H9 (cell line): ENCODE data around the gene ZSCAN16. TPM values are rescaled to one million over a fixed set of nuclear protein-coding genes. Genes with fewer than 3 reads are reported as not detected.

Source experiments
- DNase-seq: peaks from one replicate; pipeline ENCODE4 v3.0.0-alpha.2; 2017
- H2AFZ ChIP-seq: one replicate; pipeline ENCODE4 v1.6.1; 2013; ENCODE audit warnings: mild to moderate bottlenecking, low read length, control low read depth, moderate library complexity
- H2AK5ac ChIP-seq: 2 replicates; pipeline ENCODE4 v1.6.1; 2013; ENCODE audit warnings: low read length, control low read depth, mixed read lengths; ENCODE audit not compliant: insufficient read length
- H2BK120ac ChIP-seq: one replicate; pipeline ENCODE4 v1.6.1; 2013; ENCODE audit warnings: low read depth, mild to moderate bottlenecking, low read length, control low read depth, inconsistent platforms; ENCODE audit not compliant: poor library complexity, severe bottlenecking
- H2BK12ac ChIP-seq: 2 replicates; pipeline ENCODE4 v1.6.1; 2013; ENCODE audit warnings: low read length, control low read depth, mixed read lengths, low read depth; ENCODE audit not compliant: insufficient read length
- H2BK15ac ChIP-seq: 2 replicates; pipeline ENCODE4 v1.6.1; 2013; ENCODE audit warnings: low read depth, low read length, control low read depth
- H2BK20ac ChIP-seq: one replicate; pipeline ENCODE4 v1.6.1; 2013; ENCODE audit warnings: low read depth, mild to moderate bottlenecking, low read length, control low read depth, inconsistent platforms; ENCODE audit not compliant: poor library complexity, severe bottlenecking
- H2BK5ac ChIP-seq: 2 replicates; pipeline ENCODE4 v1.6.1; 2013; ENCODE audit warnings: low read length, control low read depth, mixed read lengths; ENCODE audit not compliant: insufficient read length
- H3K14ac ChIP-seq: 2 replicates; pipeline ENCODE4 v1.6.1; 2013; ENCODE audit warnings: low read length, control low read depth; ENCODE audit not compliant: insufficient read depth
- H3K18ac ChIP-seq: 2 replicates; pipeline ENCODE4 v1.6.1; 2013; ENCODE audit warnings: low read depth, mild to moderate bottlenecking, mixed read lengths, low read length, control low read depth; ENCODE audit not compliant: insufficient read length
- H3K23ac ChIP-seq: 2 replicates; pipeline ENCODE4 v1.6.1; 2013; ENCODE audit warnings: low read length, control low read depth, mixed read lengths, low read depth; ENCODE audit not compliant: insufficient read length
- H3K23me2 ChIP-seq: 2 replicates; pipeline ENCODE4 v1.6.1; 2013; ENCODE audit warnings: low read depth, mild to moderate bottlenecking, mixed read lengths, low read length, control low read depth; ENCODE audit not compliant: insufficient read length, poor library complexity, severe bottlenecking
- H3K27ac ChIP-seq: 2 replicates; pipeline ENCODE4 v1.5.1; 2013; ENCODE audit warnings: low read length, control low read depth, mixed read lengths, low read depth; ENCODE audit not compliant: insufficient read length
- H3K27me3 ChIP-seq: 2 replicates; pipeline ENCODE4 v1.6.1; 2013; ENCODE audit warnings: low read length, control low read depth, inconsistent platforms; ENCODE audit not compliant: insufficient read depth
- H3K4ac ChIP-seq: 2 replicates; pipeline ENCODE4 v1.6.1; 2013; ENCODE audit warnings: low read depth, mild to moderate bottlenecking, control low read depth, inconsistent platforms, low read length, moderate library complexity
- H3K4me1 ChIP-seq: 2 replicates; pipeline ENCODE4 v1.6.1; 2013; ENCODE audit warnings: low read length, control low read depth, inconsistent platforms; ENCODE audit not compliant: insufficient read depth
- H3K4me2 ChIP-seq: 2 replicates; pipeline ENCODE4 v1.6.1; 2013; ENCODE audit warnings: low read length, control low read depth, mixed read lengths; ENCODE audit not compliant: insufficient read length, insufficient read depth
- H3K56ac ChIP-seq: 2 replicates; pipeline ENCODE4 v1.6.1; 2013; ENCODE audit warnings: low read depth, mild to moderate bottlenecking, mixed read lengths, low read length, control low read depth; ENCODE audit not compliant: insufficient read length
- H3K79me1 ChIP-seq: 2 replicates; pipeline ENCODE4 v1.6.1; 2013; ENCODE audit warnings: low read depth, mild to moderate bottlenecking, moderate library complexity, low read length, control low read depth, inconsistent platforms; ENCODE audit not compliant: insufficient read depth, poor library complexity, severe bottlenecking
- H3K79me2 ChIP-seq: 2 replicates; pipeline ENCODE4 v1.6.1; 2013; ENCODE audit warnings: low read length, control low read depth, inconsistent platforms; ENCODE audit not compliant: insufficient read depth
- H3K9ac ChIP-seq: 2 replicates; pipeline ENCODE4 v1.6.1; 2013; ENCODE audit warnings: low read length, control low read depth, mixed read lengths; ENCODE audit not compliant: insufficient read length; ENCODE audit errors: extremely low read depth
- H3K9me3 ChIP-seq: one replicate; pipeline ENCODE4 v1.6.1; 2013; ENCODE audit warnings: low read depth, low read length, inconsistent platforms; ENCODE audit not compliant: control insufficient read depth
- H3T11ph ChIP-seq: one replicate; pipeline ENCODE4 v1.6.1; 2013; ENCODE audit warnings: mild to moderate bottlenecking, low read length, control low read depth, inconsistent platforms
- H4K20me1 ChIP-seq: one replicate; pipeline ENCODE4 v1.6.1; 2013; ENCODE audit not compliant: control insufficient read depth, insufficient read length, insufficient read depth
- H4K5ac ChIP-seq: 2 replicates; pipeline ENCODE4 v1.6.1; 2013; ENCODE audit warnings: low read depth, mild to moderate bottlenecking, mixed read lengths, low read length, control low read depth; ENCODE audit not compliant: insufficient read length
- H4K8ac ChIP-seq: replicated peaks from 2 replicates; pipeline ENCODE4 v1.6.1; 2013; ENCODE audit warnings: low read length, control low read depth, mixed read lengths, low read depth; ENCODE audit not compliant: insufficient read length
- H4K91ac ChIP-seq: 2 replicates; pipeline ENCODE4 v1.6.1; 2013; ENCODE audit warnings: low read depth, mild to moderate bottlenecking, moderate library complexity, mixed read lengths, low read length, control low read depth; ENCODE audit not compliant: insufficient read length
- H3K27ac Mint-ChIP-seq, 3 experiments: 2 replicates in 2 of 3; 3 replicates in 1 of 3; pipeline ENCODE4 v1.8.0; 2020 to 2021; ENCODE audit warnings: mixed read lengths in 3 of 3, mild to moderate bottlenecking in 1 of 3, moderate library complexity in 1 of 3
- H3K27me3 Mint-ChIP-seq: 2 replicates; pipeline ENCODE4 v1.8.0; 2021; ENCODE audit warnings: low read depth, mild to moderate bottlenecking, moderate library complexity, mixed read lengths
- H3K36me3 Mint-ChIP-seq, 3 experiments: 2 replicates in 2 of 3; 3 replicates in 1 of 3; pipeline ENCODE4 v1.8.0; 2020 to 2021; ENCODE audit warnings: low read depth in 3 of 3, mixed read lengths in 3 of 3; ENCODE audit not compliant: insufficient read depth in 1 of 3
- H3K4me1 Mint-ChIP-seq, 2 experiments: 2 replicates each; pipeline ENCODE4 v1.8.0; 2020; ENCODE audit warnings: mixed read lengths in 2 of 2
- H3K4me3 Mint-ChIP-seq, 2 experiments: 2 replicates in 1 of 2; 3 replicates in 1 of 2; pipeline ENCODE4 v1.8.0; 2020 to 2021; ENCODE audit warnings: mild to moderate bottlenecking in 2 of 2, mixed read lengths in 2 of 2, moderate library complexity in 1 of 2
- H3K9me3 Mint-ChIP-seq, 2 experiments: 2 replicates in 1 of 2; 3 replicates in 1 of 2; pipeline ENCODE4 v1.8.0; 2020; ENCODE audit warnings: mild to moderate bottlenecking in 2 of 2, mixed read lengths in 2 of 2, moderate library complexity in 1 of 2
- CTCF ChIP-seq: fragments of 200-600 bp; sonication (generic); conservative IDR thresholded peaks from 3 replicates; pipeline ENCODE4 v1.8.0; 2021; ENCODE audit warnings: antibody characterized with exemption, mild to moderate bottlenecking
- WGBS: extraction: QIAGEN DNeasy Blood & Tissue Kit; methylation state at CpG from one replicate; pipeline ENCODE4 v1.1.7; 2013; ENCODE audit warnings: missing lambda C conversion rate, low lambda C conversion rate, mixed read lengths; ENCODE audit not compliant: insufficient read length; ENCODE audit errors: extremely low coverage; 5-methylcytosine and 5-hydroxymethylcytosine counted together
- total RNA-seq: library from RNA; stranded (reverse); gene quantifications from 2 replicates; pipeline ENCODE4 v1.2.1, GENCODE V29; 2021

The ZSCAN16 gene
- total RNA-seq, 1 experiment from 2014 or later, result 11.0 TPM

- H3K18ac ChIP-seq, result no peak overlapping the region
- H3K4me2 ChIP-seq, result no peak overlapping the region
- no peak overlapping the region for H3K9ac ChIP-seq
- Mint-ChIP-seq H3K27me3 (peaks cover 57% of the 10 kb centered on the region), H3K36me3 (no peaks in the 10 kb centered on the region), H3K9me3 (no peaks in the 10 kb centered on the region), H3K4me1 (no peaks in the 10 kb centered on the region), H3K4me3 (no peak overlapping the region), H3K27ac (no peak overlapping the region)
- no peaks in the 10 kb centered on the region for H3K9me3 ChIP-seq
- H2BK120ac ChIP-seq, result no peak overlapping the region
- no peak overlapping the region for H3K14ac ChIP-seq
- H2BK12ac ChIP-seq, result no peak overlapping the region
- H3K4ac ChIP-seq, result no peak overlapping the region
- no peak overlapping the region for H2BK5ac ChIP-seq
- H3K27ac ChIP-seq, result no peak overlapping the region
- H2AFZ ChIP-seq, result no peak overlapping the region
- no peak overlapping the region for H3T11ph ChIP-seq
- no peak overlapping the region for H4K8ac ChIP-seq
- no peaks in the 10 kb centered on the region for H3K23me2 ChIP-seq
- H4K5ac ChIP-seq, result no peak overlapping the region
- no peak overlapping the region for H2AK5ac ChIP-seq
- H2BK20ac ChIP-seq, result no peak overlapping the region
- H3K4me1 ChIP-seq, result no peaks in the 10 kb centered on the region
- no peaks in the 10 kb centered on the region for H4K20me1 ChIP-seq
- H2BK15ac ChIP-seq, result no peak overlapping the region
- H3K23ac ChIP-seq, result no peak overlapping the region
- no peaks in the 10 kb centered on the region for H3K79me2 ChIP-seq
- TF ChIP-seq CTCF, result no peak
- no peak for DNase-seq
- WGBS, result no CpG with 5 or more reads among the region's 1 CpG
- H4K91ac ChIP-seq, result no peak overlapping the region
- H3K27me3 ChIP-seq, result no peaks in the 10 kb centered on the region
- no peaks in the 10 kb centered on the region for H3K79me1 ChIP-seq
- H3K56ac ChIP-seq, result no peak overlapping the region
Measured at GRCh38 chr6:28167926-28168325, 43.5 kb downstream of the ZSCAN16 start.
